ENCODE data around the gene PYGB. TPM values are rescaled to one million over a fixed set of nuclear protein-coding genes. Genes with fewer than 3 reads are reported as not detected.

PYGB gene
- total RNA-seq, 1 donor from 2014 or later, result 117 TPM

DNA sequence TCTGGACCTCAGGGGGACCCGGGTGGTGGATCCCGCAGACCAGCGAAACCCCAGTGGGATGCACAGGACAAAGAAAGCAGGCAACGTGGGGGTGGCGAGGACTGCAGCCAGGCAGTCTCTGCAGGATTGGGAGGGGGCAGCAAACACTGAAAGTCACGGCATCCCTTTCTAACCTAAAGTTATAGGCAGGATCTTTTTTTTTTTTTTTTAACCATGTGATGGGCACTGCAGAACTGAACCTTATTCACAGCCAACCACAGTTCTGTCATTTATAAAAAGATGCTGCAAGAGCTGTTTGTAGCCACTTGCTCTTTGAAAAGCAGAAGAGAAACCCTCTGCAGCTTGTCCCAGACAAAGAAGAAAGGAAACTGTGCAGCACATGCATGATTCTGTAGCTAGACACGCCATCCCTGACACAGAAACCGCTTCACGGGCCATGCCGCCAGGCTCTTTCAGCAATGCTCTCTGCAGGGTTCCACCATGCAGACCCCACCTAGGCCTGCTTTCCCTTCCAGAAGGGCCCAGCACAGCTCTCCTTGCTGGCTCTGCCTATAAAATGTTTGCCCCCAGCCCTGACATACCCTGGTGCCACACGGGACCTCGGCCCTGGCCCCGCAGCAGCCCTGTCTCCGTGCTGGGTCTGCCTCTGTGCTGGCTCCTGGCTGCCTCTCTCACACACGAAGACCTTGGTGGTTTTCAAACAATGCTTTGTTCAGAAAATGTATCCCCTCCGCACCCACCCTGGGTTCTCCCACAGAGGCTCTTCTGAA lies 70.8 kb downstream of the PYGB start:
- Histone ChIP-seq H3K4me1 (no peaks in the 10 kb centered on the region), H3K9me3 (no peaks in the 10 kb centered on the region), H3K36me3 (peaks cover 0 to 10% of the 10 kb centered on the region in 2 donors), H3K27me3 (no peaks in the 10 kb centered on the region), H3K27ac (no peak overlapping the region), H3K4me3 (no peak overlapping the region)
- DNase-seq (ENCODE audit: extremely low spot score in 2 of 2), result no peak
- TF ChIP-seq CTCF (IDR thresholded peaks at IDR 0.05) (no peak), POLR2AphosphoS5 (IDR thresholded peaks at IDR 0.05; ENCODE audit: insufficient read depth in 1 of 2, low read depth in 1 of 2) (no peak), POLR2A (IDR thresholded peaks at IDR 0.05) (no peak)
- intact Hi-C loops (cut with DNase I), result no loop called here

DNA sequence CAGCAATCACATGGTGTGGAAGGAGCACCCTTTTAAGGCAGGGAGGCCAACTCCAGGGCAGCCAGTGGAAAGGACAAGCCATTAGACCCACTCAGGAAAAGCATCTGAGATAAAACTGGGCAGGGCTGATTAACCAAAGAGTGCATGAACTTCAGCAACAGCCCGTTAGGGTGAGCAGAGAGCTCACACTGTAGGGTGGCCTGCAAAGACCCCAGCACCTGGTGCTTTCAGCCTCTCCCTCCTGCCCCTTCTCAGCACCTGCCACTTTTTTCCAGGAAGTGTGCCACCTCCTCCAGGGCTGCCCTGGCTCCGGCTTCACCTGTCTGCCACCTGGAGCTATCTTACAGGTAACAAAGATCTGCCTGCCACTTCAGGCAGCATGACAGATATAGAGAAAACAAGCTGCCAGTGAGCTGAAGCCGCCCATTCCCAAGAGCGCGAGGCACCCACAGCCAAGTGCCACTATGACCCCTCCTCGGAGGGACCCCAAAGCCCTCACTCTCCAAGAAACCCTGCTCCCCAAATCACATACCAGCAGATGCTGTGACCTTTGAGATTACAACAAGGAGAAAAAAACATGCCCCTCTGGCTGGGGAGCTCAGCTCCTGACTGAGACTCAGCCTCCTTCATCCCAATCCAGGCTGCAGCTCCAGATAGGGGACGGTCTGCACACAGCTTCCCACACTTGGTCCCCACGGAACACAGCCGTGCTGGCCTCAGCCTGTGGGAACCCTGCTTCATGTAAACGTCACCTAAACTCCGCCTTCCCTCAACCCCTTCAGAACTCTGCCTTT lies 71.6 kb downstream of the PYGB start:
- Histone ChIP-seq H3K27ac (no peak overlapping the region), H3K4me1 (no peaks in the 10 kb centered on the region), H3K9me3 (no peaks in the 10 kb centered on the region), H3K4me3 (no peak overlapping the region), H3K27me3 (no peaks in the 10 kb centered on the region), H3K36me3 (peaks cover 0 to 10% of the 10 kb centered on the region in 2 donors)
- TF ChIP-seq POLR2A (IDR thresholded peaks at IDR 0.05) (no peak), POLR2AphosphoS5 (IDR thresholded peaks at IDR 0.05; ENCODE audit: insufficient read depth in 1 of 2, low read depth in 1 of 2) (no peak), CTCF (IDR thresholded peaks at IDR 0.05) (no peak)
- intact Hi-C loops (cut with DNase I), result no loop called here
- no peak for DNase-seq (ENCODE audit: extremely low spot score in 2 of 2)

DNA sequence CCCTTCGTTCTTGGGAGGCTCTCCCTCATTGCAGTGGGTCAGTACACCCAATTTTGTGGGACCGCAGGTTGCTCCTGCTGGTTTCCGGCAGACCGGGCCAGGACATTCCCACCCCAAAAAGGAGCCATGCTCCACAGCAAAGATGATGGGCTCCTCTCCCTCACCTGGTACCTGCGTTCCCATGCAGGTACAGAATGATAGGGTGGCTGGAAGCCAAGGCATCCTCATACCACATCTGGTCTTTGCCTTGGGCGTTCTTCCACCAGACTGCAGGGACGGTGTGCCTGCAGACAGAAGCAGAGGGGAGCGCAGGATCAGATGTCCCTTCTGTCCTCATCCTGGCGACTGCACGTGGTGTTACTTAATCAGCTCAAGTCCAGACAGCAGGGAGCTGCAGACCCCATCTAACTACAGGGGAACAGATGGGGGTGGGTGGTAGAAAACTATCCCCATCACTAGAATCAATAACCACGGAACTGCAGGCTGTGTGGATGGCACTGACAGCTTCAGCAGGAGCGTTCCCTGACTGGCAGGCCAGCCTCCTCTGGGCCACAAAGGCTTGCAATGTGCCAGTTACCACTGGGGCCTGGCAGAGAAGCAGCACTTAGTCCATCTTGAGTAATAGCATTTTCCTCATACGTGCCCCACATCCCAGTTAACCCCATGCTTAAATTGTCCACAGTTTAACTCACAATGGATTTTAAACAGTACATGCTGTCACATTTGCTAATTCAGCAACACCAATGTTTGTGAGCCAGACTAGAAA lies 72.3 kb downstream of the PYGB start:
- intact Hi-C loops (cut with DNase I), result no loop called here
- TF ChIP-seq CTCF (IDR thresholded peaks at IDR 0.05), result no peak
- TF ChIP-seq POLR2A (IDR thresholded peaks at IDR 0.05), result no peak
- TF ChIP-seq POLR2AphosphoS5 (IDR thresholded peaks at IDR 0.05; ENCODE audit: insufficient read depth in 1 of 2, low read depth in 1 of 2), result no peak
- peaks cover 0 to 10% of the 10 kb centered on the region in 2 donors for H3K36me3 ChIP-seq
- no peaks in the 10 kb centered on the region for H3K4me1 ChIP-seq
- DNase-seq (ENCODE audit: extremely low spot score in 2 of 2), result no peak
- no peak overlapping the region for H3K27ac ChIP-seq
- no peak overlapping the region for H3K4me3 ChIP-seq
- H3K27me3 ChIP-seq, result no peaks in the 10 kb centered on the region
- H3K9me3 ChIP-seq, result no peaks in the 10 kb centered on the region

DNA sequence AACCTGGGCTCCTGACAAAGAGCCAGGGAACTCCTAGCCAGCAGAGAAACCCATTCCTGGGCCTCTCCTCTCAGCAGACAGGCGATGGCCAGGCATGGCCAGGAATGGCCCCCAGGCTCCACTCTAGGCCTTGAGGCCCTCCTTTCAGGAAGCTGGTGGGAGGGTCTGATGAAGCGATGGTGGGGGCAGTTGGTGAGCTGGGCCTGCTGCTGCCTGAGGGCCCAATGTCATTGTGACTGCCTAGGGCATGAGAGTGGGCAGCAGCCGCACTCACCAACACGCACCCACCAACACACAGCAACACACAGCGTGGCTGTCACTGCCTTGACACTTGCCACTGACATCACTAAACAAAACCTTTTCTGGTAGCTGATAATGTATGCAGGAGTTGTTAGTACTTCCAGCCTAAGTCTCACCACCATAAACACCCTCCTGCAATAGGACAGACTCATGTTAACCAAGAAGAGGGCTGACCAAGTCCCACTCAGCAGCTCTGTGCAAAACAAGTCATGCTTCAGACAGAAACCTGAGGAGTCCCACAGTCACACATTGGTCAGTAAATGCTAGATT lies 73.5 kb downstream of the PYGB start:
- no peak for DNase-seq (ENCODE audit: extremely low spot score in 2 of 2)
- Histone ChIP-seq H3K36me3 (peaks cover 0 to 10% of the 10 kb centered on the region in 2 donors), H3K9me3 (no peaks in the 10 kb centered on the region), H3K27me3 (no peaks in the 10 kb centered on the region), H3K27ac (no peak overlapping the region), H3K4me1 (no peaks in the 10 kb centered on the region), H3K4me3 (no peak overlapping the region)
- intact Hi-C loops (cut with DNase I), result no loop called here
- TF ChIP-seq POLR2A (IDR thresholded peaks at IDR 0.05) (no peak), POLR2AphosphoS5 (IDR thresholded peaks at IDR 0.05; ENCODE audit: insufficient read depth in 1 of 2, low read depth in 1 of 2) (no peak), CTCF (IDR thresholded peaks at IDR 0.05) (no peak)
